SIG-M5 (cell line): Measurements from ENCODE around the gene IL10.

Experiments used
- DNase-seq: peaks from one replicate; lab custom pipeline; 2025; lab: John Stamatoyannopoulos, UW

IL10 gene

GRCh38 chr1:206734499-206735142 is 37.7 kb downstream of the IL10 start:
- no peak for DNase-seq

GRCh38 chr1:206732992-206733391 is 39.3 kb downstream of the IL10 start:
- no peak for DNase-seq

GRCh38 chr1:206732508-206732907 is 39.8 kb downstream of the IL10 start:
- no peak for DNase-seq

GRCh38 chr1:206729507-206729906 is 42.8 kb downstream of the IL10 start:
- DNase-seq = no peak

- no peak for DNase-seq
Measured at GRCh38 chr1:206729050-206729449, 43.2 kb downstream of the IL10 start.

GRCh38 chr1:206728697-206728987 is 43.7 kb downstream of the IL10 start:
- no peak for DNase-seq

GRCh38 chr1:206727981-206728696 is 44.2 kb downstream of the IL10 start:
- DNase-seq = no peak

- no peak for DNase-seq
Measured at GRCh38 chr1:206725109-206725963, 47.0 kb downstream of the IL10 start.

- no peak for DNase-seq
Measured at GRCh38 chr1:206723805-206724472, 48.4 kb downstream of the IL10 start.

GRCh38 chr1:206723462-206723804 is 48.9 kb downstream of the IL10 start:
- no peak for DNase-seq

- DNase-seq = no peak
Measured at GRCh38 chr1:206722751-206723461, 49.4 kb downstream of the IL10 start.

- no peak for DNase-seq
Measured at GRCh38 chr1:206721454-206721853, 50.8 kb downstream of the IL10 start.

GRCh38 chr1:206719169-206719839 is 53.0 kb downstream of the IL10 start:
- no peak for DNase-seq

- no peak for DNase-seq
Measured at GRCh38 chr1:206717674-206717989, 54.7 kb downstream of the IL10 start.
